IPS-11a (cell line): ENCODE measurements around the gene TCP11L2.
A peak's percentile ranks its signal among the peaks of the same experiment; 100 is the strongest.
"Not testable (repeated sequence)": the region's sequence is repeated elsewhere in the genome, so short reads cannot be mapped to it uniquely, and the experiment has no call there.

Experiments
- H3K4me3 ChIP-seq: one replicate; pipeline ENCODE4 v1.5.1; 2013; ENCODE audit warnings: low read depth, low read length, control low read depth

The TCP11L2 gene

DNA sequence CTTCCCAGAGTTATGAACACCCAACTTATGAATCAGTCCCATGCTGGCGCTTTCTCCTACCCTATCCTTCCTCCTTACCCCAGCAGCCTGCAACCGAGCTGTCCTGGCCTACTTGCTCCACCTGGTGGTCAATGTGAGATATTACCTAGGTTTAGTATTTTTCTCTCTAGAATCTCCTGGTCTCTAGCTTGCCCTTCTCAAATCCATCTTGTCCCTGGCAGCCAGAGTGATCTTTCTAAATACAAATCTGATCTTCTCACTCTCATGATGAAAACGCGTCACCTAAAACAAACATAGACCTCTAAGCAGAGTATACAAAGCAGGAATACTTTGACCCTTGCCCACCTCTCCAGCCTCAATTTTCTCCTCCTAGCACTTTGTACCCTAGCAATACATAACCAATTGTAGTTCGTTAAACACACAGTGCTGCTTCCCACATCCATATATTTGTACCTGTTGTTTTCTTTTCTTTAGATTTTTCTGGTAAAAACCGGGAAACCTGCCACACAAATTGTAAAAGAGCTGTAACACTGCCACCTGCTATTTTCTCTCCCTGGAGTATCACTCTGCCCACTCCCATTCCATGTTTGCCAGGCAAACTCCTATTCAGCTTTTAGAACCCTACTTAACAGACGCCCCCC is 20.0 kb upstream of the TCP11L2 start:
- no peak overlapping the region for H3K4me3 ChIP-seq

DNA sequence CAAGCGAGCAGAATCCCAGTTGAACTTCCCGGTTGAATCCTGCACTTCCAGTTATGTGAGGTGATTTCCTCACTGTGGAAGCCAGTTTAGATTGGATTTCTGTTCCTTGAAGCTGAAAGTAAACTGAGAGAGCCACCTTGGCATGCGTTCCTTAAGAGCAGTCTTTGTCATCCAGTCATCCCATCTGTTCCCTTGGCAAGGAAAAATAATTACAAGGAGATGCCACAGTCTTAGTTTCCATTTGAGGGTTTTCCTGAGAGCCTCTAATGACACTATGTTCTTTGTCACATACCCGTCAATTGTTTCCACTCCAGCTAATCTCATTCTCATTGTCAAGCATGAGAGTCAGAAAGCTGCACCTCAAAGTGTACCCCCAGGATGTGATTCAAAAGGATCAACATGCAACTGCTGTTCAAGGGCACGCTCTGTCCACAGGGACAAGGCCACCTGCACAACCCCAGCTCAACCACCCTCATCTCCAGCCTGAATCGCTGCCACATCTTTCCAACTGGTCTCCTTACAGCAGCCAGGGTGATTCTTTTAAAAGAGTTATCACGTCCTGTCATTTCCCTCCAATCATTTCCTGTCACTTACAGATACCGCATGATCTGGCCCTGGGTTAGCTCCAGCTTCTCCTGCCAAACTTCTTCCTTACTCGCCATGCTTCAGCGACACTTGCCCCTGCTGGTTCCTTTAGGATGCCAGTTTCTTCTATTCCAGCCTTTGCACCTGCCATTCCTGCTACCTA is 18.0 kb upstream of the TCP11L2 start:
- no peak overlapping the region for H3K4me3 ChIP-seq

GRCh38 chr12:106285982-106286381 is 16.6 kb upstream of the TCP11L2 start:
- no peak overlapping the region for H3K4me3 ChIP-seq

GRCh38 chr12:106286576-106287162 is 15.9 kb upstream of the TCP11L2 start:
- not testable (repeated sequence) for H3K4me3 ChIP-seq

DNA sequence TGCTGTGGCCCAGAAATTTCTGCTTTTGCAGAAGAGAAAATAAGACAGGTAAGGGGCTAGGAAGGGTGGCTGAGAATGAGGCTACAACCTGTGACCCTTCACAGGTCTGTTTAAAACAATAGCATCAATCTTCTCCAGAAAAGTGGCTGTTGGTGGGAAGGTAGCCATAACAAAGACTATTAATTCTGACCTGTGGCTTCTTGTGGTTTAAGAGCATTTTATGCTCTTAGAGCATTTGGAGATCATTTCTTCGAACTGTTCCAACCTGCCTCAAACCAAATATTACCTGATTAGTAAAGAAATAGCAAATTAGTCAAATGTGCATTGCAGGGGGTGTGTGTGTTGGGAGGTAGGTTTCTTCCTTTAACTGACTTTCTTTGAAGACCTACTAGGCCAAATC is 15.2 kb upstream of the TCP11L2 start:
- no peak overlapping the region for H3K4me3 ChIP-seq

- H3K4me3 ChIP-seq, result no peak overlapping the region
These were observed 14.4 kb upstream of the TCP11L2 start for GRCh38 chr12:106288101-106288493.

GRCh38 chr12:106288494-106289195 is 13.9 kb upstream of the TCP11L2 start:
- H3K4me3 ChIP-seq, result no peak overlapping the region

DNA sequence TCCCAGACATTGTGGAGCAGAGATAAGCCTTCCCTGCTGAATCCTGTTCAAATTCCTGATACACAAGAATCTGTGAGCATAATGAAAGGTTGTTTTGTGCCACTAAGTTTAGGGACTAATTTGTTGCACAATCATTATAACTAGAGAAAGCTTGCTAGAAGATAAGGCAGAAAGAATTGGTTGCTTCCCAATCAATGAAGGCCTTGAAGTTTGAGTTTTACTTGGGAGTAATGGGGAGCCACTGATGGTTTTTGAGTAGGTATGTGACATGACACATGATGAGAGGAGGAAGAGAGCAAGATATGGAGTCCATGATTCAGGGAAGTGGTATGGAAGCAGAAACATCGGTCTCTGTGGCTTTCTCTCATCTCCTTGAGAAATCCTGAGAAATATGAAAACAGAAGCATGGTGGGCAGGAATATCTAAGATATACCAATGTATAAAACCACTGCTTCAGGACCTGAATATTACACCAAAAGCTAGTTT is 13.3 kb upstream of the TCP11L2 start:
- H3K4me3 ChIP-seq, result no peak overlapping the region

DNA sequence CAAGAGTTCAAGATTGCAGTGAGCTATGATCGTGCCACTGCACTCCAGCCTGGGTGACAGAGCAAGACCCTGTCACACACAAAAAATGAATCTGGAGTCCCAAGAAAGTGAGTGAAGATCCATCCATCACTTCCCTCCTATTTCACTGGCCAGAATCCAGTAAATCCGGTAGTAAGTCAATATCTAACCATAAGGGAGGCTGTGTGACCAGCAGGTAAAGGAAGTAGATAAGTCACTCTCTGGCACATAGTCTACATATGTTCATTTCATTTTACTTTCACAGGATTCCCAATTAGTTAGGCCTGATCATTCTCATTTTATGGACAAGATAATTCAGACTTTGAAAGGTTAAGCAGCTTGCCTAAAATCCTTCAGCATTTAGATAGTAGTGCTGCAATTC is 11.9 kb upstream of the TCP11L2 start:
- no peak overlapping the region for H3K4me3 ChIP-seq

GRCh38 chr12:106291342-106291741 is 11.2 kb upstream of the TCP11L2 start:
- no peak overlapping the region for H3K4me3 ChIP-seq

DNA sequence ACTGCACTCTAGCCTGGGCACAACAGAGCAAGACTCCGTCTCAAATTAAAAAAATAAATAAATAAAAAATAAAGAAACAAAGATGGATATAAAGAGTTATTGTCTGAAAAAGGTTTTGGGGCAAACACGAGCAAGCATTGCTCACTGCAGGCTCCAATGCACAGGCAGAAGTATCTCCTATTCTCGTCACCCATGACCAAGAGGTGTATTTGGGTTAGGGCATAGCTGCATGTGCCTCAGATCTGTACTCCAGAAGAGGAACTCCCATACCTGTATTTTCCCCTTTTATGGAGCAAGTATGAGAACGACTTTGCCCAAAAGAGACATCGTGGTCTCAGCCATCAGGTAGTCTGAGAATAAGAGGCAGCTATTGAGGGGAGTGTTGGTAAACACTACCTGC is 10.2 kb upstream of the TCP11L2 start:
- no peak overlapping the region for H3K4me3 ChIP-seq

DNA sequence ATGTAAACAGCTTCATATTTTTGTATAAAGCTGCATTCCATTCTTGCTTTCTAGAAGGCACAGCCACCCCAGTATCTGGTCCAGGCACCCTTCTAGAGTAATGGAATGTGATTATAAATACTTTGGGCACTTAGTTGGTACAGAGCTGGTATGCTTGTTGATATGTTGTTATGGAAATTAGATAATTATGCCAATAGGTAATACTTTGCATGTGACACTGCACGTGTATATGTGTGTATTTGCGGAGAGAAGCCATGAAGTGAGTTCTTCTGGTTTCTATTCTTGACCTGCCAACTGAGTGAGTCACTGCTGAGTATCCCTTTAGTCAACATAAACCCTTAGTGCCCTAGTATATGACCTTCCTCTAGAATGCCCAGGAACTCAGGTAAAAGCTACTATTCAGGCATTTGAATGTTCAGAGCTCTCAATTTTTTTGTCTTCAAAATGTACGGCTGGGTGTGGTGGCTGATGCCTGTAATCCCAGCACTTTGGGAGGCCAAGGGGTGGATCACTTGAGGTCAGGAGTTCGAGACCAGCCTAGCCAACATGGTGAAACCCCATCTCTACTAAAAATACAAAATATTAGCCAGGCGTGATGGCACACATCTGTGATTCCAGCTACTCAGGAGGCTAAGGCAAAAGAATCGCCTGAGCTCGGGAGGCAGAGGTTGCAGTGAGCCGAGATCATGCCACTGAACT is 6.2 kb upstream of the TCP11L2 start:
- no peak overlapping the region for H3K4me3 ChIP-seq

DNA sequence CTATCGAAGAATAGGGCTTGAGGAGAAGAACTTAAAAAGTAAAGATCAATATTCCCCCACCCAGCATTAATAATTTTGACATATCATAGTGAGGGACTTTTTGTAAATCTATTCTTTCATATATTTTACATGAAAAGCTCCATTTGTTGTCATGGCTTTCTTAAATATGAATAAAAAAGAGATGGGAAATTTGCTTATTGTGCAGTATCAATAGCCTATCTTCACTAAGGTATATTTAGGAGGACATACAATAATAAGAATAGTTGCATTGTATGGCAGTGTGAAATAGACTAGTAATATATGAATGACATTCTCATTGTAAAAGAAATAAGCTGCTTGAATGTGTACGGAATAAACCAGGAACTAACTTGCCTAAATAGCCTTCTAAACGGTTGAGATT is 5.5 kb upstream of the TCP11L2 start:
- H3K4me3 ChIP-seq, result no peak overlapping the region

GRCh38 chr12:106297681-106298080 is 4.9 kb upstream of the TCP11L2 start:
- H3K4me3 ChIP-seq, result no peak overlapping the region

DNA sequence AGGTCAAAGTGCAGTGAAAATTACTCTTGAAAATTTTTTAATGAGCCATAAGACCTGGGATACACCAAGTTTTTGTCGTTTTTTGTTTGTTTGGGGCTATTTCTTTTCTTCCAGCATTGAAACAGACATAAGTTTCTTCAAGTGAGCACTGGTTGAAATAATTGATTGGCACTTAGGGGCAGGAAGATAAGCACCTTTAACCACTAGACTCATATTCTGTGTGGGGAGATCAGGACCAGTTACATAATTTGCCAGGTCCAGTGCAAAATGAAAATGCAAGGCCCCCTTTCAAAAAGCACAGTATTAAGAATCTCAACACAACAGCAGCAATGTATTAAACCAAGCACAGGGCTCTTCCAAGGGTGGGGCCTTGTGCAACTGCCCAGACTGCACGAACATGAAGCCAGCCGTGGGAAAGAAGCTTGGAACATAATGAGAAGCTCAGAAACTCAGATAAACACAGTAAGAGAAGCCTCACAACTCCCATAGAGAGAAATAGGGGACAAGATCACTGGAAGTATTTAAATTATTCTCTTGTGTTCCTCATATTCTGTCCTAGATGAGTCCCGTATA is 3.2 kb upstream of the TCP11L2 start:
- H3K4me3 ChIP-seq, result no peak overlapping the region

DNA sequence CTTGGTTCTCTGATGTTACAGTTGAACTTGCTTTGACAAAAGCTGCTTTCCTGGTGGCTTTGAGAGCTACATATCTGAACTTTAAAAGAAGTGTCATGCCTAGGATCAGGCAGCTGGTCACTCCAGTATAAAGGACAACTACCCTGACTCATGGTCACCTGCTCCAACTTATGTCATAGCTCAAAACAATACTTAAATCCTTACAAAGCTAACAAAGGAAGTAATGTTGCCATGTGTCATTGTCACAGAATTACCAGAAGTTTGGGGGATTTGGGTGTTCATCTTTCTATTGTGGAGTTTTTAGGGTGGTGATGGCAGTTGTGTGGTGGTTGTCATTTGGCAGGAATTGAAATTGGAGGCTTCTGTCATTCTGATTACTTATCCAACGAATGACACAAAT is 1.8 kb upstream of the TCP11L2 start:
- no peak overlapping the region for H3K4me3 ChIP-seq

DNA sequence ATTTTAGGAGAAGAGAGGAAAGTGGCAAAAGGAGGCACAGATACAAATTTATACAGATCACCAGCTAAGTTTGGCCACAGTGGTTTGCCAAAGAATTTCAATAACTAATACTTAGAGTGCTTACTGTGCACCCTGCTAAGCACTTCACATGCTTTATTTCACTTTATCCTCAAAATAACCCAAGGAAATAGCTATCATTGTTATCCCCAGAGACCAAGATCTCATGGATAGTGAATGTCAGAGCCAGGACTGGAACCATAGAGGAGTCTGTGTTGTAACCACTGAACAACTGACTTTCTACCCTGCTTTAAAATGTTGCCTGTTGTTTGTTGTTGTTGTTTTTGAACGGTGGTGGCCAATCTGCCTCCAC is 1.3 kb upstream of the TCP11L2 start:
- no peak overlapping the region for H3K4me3 ChIP-seq

DNA sequence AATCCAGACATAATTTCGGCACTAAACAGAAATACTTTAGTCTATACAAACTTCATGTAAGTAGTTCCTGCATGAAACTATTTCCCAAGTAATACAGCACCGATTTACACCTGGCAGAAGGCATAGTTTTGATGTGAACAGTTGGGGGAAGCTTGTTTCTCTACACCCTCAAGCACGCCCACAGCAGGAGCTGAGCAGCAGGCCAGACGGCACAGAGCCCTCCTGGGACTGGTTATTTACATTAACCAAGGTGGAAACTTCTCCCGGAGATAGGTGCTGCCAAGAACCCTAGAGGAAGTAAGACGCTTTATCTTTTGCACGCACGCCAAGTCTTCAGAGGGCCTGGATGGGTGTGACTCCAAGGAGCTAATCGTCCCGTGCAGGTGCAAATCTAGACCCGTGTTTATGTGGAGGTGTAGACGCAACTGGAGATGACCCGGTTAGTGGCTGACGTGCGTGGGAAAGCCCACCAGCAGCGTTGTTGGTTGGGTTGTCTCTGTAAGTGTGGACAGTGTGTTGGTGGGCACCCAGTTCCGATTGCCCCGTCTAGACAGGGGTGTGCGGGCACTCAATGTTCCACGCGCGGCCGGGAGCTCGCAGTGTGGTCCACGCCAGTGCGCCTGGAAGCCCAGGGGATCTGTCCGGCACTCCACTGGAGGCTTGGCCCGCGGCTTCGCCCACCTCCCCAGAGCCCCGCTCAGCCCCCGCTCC is 767 bp upstream of the TCP11L2 start:
- H3K4me3 ChIP-seq, result peak overlapping the region; percentile 49

GRCh38 chr12:106303202-106303820 is 778 bp downstream of the TCP11L2 start:
- H3K4me3 ChIP-seq, result peak overlapping the region; percentile 94

GRCh38 chr12:106304001-106304421 is 1.5 kb downstream of the TCP11L2 start:
- H3K4me3 ChIP-seq, result no peak overlapping the region
